Liver (tissue), 3 donors: Measurements from ENCODE around the gene ANKRD23.

ENCODE experiments used
- GABPA ChIP-seq, 2 donors: IDR thresholded peaks in 1 of 2; conservative IDR thresholded peaks in 1 of 2; 2 replicates each; pipeline ENCODE4 v1.6.1; 2016; ENCODE audit warnings: antibody characterized with exemption in 2 of 2, mild to moderate bottlenecking in 1 of 2, moderate library complexity in 1 of 2
- HNF4G ChIP-seq: IDR thresholded peaks from 2 replicates; pipeline ENCODE4 v1.6.1; 2016; ENCODE audit warnings: antibody characterized with exemption
- JUND ChIP-seq, 2 donors: IDR thresholded peaks; 2 replicates each; pipeline ENCODE4 v1.6.1; 2016; ENCODE audit warnings: antibody characterized with exemption in 2 of 2
- TAF1 ChIP-seq: conservative IDR thresholded peaks from 2 replicates; pipeline ENCODE4 v1.6.1; 2016; ENCODE audit warnings: antibody characterized with exemption, mild to moderate bottlenecking
- YY1 ChIP-seq: IDR thresholded peaks from 2 replicates; pipeline ENCODE4 v1.6.1; 2016; ENCODE audit warnings: antibody characterized with exemption, mild to moderate bottlenecking
- TF ChIP-seq, protein P1 (sequence below): fragments of 150-350 bp; IDR thresholded peaks from 2 replicates; pipeline ENCODE4 v1.5.1; 2017; ENCODE audit warnings: improper control_type of control experiment, low read depth, low read length; ENCODE audit not compliant: missing input control
- TF ChIP-seq, protein P2 (sequence below): IDR thresholded peaks from 2 replicates; pipeline ENCODE4 v1.6.1; 2016; ENCODE audit warnings: antibody characterized with exemption
- TF ChIP-seq, protein P3 (sequence below): IDR thresholded peaks from 2 replicates; pipeline ENCODE4 v1.6.1; 2016; ENCODE audit warnings: antibody characterized with exemption, mild to moderate bottlenecking
- donor health status: healthy.
- donor health status: healthy.

DNA sequence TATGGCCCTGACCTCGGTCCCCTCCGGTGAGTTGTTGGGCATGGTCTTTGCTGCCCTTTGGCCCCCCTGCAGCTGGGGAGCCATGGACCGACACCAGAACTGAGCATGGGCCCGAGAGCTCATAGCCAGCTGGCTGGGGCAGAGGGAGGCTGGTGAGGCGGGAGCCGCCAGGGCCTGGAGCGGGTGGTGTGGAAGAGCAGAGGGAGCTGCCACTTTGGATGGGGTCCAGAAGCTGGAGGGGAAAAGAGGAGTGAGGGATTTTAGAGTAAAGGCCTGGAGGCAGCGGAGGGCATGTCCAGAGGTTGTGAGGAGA is 44.2 kb downstream of the ANKRD23 start:
- TF ChIP-seq, protein P1, sequence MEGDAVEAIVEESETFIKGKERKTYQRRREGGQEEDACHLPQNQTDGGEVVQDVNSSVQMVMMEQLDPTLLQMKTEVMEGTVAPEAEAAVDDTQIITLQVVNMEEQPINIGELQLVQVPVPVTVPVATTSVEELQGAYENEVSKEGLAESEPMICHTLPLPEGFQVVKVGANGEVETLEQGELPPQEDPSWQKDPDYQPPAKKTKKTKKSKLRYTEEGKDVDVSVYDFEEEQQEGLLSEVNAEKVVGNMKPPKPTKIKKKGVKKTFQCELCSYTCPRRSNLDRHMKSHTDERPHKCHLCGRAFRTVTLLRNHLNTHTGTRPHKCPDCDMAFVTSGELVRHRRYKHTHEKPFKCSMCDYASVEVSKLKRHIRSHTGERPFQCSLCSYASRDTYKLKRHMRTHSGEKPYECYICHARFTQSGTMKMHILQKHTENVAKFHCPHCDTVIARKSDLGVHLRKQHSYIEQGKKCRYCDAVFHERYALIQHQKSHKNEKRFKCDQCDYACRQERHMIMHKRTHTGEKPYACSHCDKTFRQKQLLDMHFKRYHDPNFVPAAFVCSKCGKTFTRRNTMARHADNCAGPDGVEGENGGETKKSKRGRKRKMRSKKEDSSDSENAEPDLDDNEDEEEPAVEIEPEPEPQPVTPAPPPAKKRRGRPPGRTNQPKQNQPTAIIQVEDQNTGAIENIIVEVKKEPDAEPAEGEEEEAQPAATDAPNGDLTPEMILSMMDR: no peak
- TF ChIP-seq, protein P2, sequence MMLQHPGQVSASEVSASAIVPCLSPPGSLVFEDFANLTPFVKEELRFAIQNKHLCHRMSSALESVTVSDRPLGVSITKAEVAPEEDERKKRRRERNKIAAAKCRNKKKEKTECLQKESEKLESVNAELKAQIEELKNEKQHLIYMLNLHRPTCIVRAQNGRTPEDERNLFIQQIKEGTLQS: no peak
- TF ChIP-seq TAF1 (no peak), GABPA (IDR thresholded peaks at IDR 0.05 in 1 of 2, conservative IDR thresholded peaks at IDR 0.05 in 1 of 2) (no peak), JUND (IDR thresholded peaks at IDR 0.05) (no peak), HNF4G (no peak), YY1 (no peak)
- TF ChIP-seq, protein P3, sequence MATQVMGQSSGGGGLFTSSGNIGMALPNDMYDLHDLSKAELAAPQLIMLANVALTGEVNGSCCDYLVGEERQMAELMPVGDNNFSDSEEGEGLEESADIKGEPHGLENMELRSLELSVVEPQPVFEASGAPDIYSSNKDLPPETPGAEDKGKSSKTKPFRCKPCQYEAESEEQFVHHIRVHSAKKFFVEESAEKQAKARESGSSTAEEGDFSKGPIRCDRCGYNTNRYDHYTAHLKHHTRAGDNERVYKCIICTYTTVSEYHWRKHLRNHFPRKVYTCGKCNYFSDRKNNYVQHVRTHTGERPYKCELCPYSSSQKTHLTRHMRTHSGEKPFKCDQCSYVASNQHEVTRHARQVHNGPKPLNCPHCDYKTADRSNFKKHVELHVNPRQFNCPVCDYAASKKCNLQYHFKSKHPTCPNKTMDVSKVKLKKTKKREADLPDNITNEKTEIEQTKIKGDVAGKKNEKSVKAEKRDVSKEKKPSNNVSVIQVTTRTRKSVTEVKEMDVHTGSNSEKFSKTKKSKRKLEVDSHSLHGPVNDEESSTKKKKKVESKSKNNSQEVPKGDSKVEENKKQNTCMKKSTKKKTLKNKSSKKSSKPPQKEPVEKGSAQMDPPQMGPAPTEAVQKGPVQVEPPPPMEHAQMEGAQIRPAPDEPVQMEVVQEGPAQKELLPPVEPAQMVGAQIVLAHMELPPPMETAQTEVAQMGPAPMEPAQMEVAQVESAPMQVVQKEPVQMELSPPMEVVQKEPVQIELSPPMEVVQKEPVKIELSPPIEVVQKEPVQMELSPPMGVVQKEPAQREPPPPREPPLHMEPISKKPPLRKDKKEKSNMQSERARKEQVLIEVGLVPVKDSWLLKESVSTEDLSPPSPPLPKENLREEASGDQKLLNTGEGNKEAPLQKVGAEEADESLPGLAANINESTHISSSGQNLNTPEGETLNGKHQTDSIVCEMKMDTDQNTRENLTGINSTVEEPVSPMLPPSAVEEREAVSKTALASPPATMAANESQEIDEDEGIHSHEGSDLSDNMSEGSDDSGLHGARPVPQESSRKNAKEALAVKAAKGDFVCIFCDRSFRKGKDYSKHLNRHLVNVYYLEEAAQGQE: no peak
